ENCODE results near the gene LPIN3. TPM values are rescaled to one million over a fixed set of nuclear protein-coding genes. Genes with fewer than 3 reads are reported as not detected.

The LPIN3 gene
- total and polyA plus RNA-seq, 2 of the 8 experiments (the other 6 are each of a cell fraction or from before 2014, with no cell fraction given) = 3.7 to 3.9 TPM

DNA sequence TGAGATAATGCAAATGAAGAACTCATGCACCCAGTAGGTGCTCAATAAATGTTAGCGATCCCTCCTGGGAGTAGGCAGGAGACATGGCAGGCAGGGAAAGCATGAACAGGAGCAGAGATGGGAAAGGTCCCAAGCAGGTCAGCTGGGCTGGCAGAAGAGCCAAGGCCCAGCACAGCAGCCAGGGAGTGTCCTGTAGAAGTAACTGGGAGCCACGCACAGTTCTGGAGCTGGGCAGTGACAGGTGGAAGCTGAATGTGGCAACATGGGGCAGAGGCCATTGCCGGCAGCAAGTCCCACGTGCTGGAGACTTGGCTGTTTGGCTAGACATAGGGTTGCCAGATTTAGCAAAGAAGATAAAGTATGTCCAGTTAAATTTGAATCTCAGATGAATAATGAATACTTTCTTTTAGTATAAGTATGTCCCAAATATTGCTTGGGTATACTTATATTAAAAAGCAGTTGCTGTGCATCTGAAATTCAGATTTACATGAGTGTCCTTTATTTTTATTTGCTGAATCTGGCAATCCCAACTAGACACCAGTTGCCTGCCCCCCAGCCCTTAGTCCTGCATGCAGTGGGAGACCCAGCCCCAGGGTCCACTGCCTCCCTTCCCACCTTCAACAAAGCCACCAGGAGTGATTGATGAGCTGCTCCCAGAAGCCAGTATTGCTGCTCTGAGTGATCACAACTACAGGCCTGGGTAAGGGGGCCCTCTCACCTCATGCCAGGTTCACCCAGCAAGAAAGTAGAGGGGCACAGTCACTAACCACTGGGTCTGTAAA lies 3.7 kb upstream of the LPIN3 start:
- no peak overlapping the region for H4K5ac ChIP-seq (ENCODE audit: insufficient read length, low read depth, low read length)
- H3K36me3 ChIP-seq (ENCODE audit: control insufficient read depth in 2 of 4, insufficient read depth in 4 of 4, low read length in 3 of 4) = no peaks in the 10 kb centered on the region
- no peak overlapping the region for H3K4me2 ChIP-seq (ENCODE audit: insufficient read depth in 1 of 2, low read depth in 2 of 2, low read length in 2 of 2)
- no peak overlapping the region for H3K4ac ChIP-seq (replicated peaks; ENCODE audit: insufficient read length, low read depth, low read length)
- no peak overlapping the region for H2BK12ac ChIP-seq (ENCODE audit: low read depth, low read length)
- no peak overlapping the region for H3K23ac ChIP-seq (ENCODE audit: insufficient read length)
- H4K91ac ChIP-seq (replicated peaks; ENCODE audit: insufficient read length, low read length) = no peak overlapping the region
- no peak for DNase-seq (ENCODE audit: low read depth in 1 of 2, low spot score in 2 of 2)
- H2BK15ac ChIP-seq (ENCODE audit: low read length) = no peak overlapping the region
- no peaks in the 10 kb centered on the region for H3K9me3 ChIP-seq (ENCODE audit: insufficient read depth in 2 of 2, low read depth in 1 of 2, low read length in 1 of 2)
- peaks cover 0 to 7% (median 2%) of the 10 kb centered on the region in 4 experiments; a peak in 1 of 7 replicates for H3K27me3 ChIP-seq (replicated peaks in 1 of 4; ENCODE audit: control insufficient read depth in 3 of 4, extremely low read depth in 1 of 4, insufficient read depth in 3 of 4, low read length in 3 of 4)
- no peaks in the 10 kb centered on the region for H4K20me1 ChIP-seq (replicated peaks in 1 of 2; ENCODE audit: control insufficient read depth in 1 of 2, insufficient read depth in 2 of 2, low read length in 2 of 2)
- 87% methylated on average over 4 of the region's 4 CpGs; no CpG with 5 or more reads in 1 of the 2 experiments for WGBS, 2 experiments (ENCODE audit: extremely low coverage in 1 of 2, insufficient coverage in 1 of 2, insufficient read length in 1 of 2, insufficient replicate concordance in 2 of 2, low coverage in 1 of 2, low lambda C conversion rate in 2 of 2, missing lambda C conversion rate in 1 of 2)
- ChIA-PET CTCF (ENCODE audit: partially characterized antibody) (interaction anchor here (1.0 to 6.0 kb wide), 7 partner anchors 15 to 179 kb away, joined by 4 to 112 read pairs (median 35); no protein-coding TSS in a partner anchor), POLR2A (ENCODE audit: partially characterized antibody) (interaction anchor here (1.1 kb wide), 1 partner anchor 157 kb away, joined by 3 read pairs; no protein-coding TSS in a partner anchor)
- H2BK20ac ChIP-seq (ENCODE audit: low read length) = no peak overlapping the region
- H2BK5ac ChIP-seq (ENCODE audit: low read depth, low read length) = no peak overlapping the region
- H3K4me3 ChIP-seq (ENCODE audit: extremely low read depth in 1 of 4, insufficient read depth in 2 of 4, low read depth in 3 of 4, low read length in 4 of 4) = no peak overlapping the region
- peaks cover 3 to 13% (median 6%) of the 10 kb centered on the region in 4 experiments; a peak in 5 of 7 replicates for H3K4me1 ChIP-seq (replicated peaks in 1 of 4; ENCODE audit: control insufficient read depth in 3 of 4, insufficient read depth in 4 of 4, low read length in 3 of 4)
- H3K27ac ChIP-seq (ENCODE audit: low read depth, low read length) = no peak overlapping the region
- no peak overlapping the region for H2BK120ac ChIP-seq (replicated peaks; ENCODE audit: low read depth, low read length)
- no peak overlapping the region for H2AFZ ChIP-seq (ENCODE audit: low read length)
- H3K9ac ChIP-seq (replicated peaks in 1 of 4; ENCODE audit: extremely low read depth in 1 of 4, low read depth in 3 of 4, low read length in 3 of 4) = no peak overlapping the region
- H4K8ac ChIP-seq (ENCODE audit: extremely low read depth, insufficient read depth, low read length) = no peak overlapping the region
- FAIRE-seq = no peak
- H3K14ac ChIP-seq (ENCODE audit: insufficient read length) = no peak overlapping the region
- H3K56ac ChIP-seq (replicated peaks; ENCODE audit: insufficient read length, low read depth, low read length) = no peak overlapping the region
- no peak overlapping the region for H3K18ac ChIP-seq (ENCODE audit: extremely low read depth, low read length)
- H3K23me2 ChIP-seq (ENCODE audit: low read depth, low read length) = no peaks in the 10 kb centered on the region
- H3K79me2 ChIP-seq (ENCODE audit: control insufficient read depth in 1 of 2, insufficient read depth in 2 of 2, low read length in 2 of 2) = no peaks in the 10 kb centered on the region
- H2AK5ac ChIP-seq (ENCODE audit: low read depth, low read length) = no peak overlapping the region
- H3K79me1 ChIP-seq (ENCODE audit: low read depth, low read length) = no peaks in the 10 kb centered on the region
- TF ChIP-seq, protein P1, sequence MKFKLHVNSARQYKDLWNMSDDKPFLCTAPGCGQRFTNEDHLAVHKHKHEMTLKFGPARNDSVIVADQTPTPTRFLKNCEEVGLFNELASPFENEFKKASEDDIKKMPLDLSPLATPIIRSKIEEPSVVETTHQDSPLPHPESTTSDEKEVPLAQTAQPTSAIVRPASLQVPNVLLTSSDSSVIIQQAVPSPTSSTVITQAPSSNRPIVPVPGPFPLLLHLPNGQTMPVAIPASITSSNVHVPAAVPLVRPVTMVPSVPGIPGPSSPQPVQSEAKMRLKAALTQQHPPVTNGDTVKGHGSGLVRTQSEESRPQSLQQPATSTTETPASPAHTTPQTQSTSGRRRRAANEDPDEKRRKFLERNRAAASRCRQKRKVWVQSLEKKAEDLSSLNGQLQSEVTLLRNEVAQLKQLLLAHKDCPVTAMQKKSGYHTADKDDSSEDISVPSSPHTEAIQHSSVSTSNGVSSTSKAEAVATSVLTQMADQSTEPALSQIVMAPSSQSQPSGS (IDR thresholded peaks at IDR 0.05; ENCODE audit: low read length) = no peak
- TF ChIP-seq POLR2A (IDR thresholded peaks at IDR 0.05; ENCODE audit: control extremely low read depth in 1 of 2, low read depth in 2 of 2, low read length in 2 of 2) = no peak
- TF ChIP-seq TEAD4 (IDR thresholded peaks at IDR 0.05; ENCODE audit: low read depth, low read length) = no peak
- TF ChIP-seq GABPA (IDR thresholded peaks at IDR 0.05; ENCODE audit: borderline replicate concordance, insufficient read depth, low read length) = no peak
- no peak for TF ChIP-seq NRF1 (IDR thresholded peaks at IDR 0.05; ENCODE audit: low read depth, low read length)
- no peak for TF ChIP-seq ZNF274 (IDR thresholded peaks at IDR 0.05; ENCODE audit: borderline replicate concordance, extremely low read depth, low read length)
- TF ChIP-seq, protein P2, sequence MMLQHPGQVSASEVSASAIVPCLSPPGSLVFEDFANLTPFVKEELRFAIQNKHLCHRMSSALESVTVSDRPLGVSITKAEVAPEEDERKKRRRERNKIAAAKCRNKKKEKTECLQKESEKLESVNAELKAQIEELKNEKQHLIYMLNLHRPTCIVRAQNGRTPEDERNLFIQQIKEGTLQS (IDR thresholded peaks at IDR 0.05; ENCODE audit: insufficient read depth, low read depth, low read length) = no peak
- TF ChIP-seq EGR1 (IDR thresholded peaks at IDR 0.05; ENCODE audit: borderline replicate concordance, low read depth, low read length) = no peak
- TF ChIP-seq GTF2F1 (IDR thresholded peaks at IDR 0.05; ENCODE audit: borderline replicate concordance, low read depth, low read length) = no peak

Data from H1 (cell line).